ENCODE data around the gene LRRC8D. TPM values are rescaled to one million over a fixed set of nuclear protein-coding genes. Genes with fewer than 3 reads are reported as not detected.
A peak's percentile ranks its signal among the peaks of the same experiment; 100 is the strongest.

Gene LRRC8D
- total and polyA plus RNA-seq, 9 of the 15 experiments (the other 6 are each of a cell fraction or from before 2014, with no cell fraction given), result 3.4 to 53.9 (median 15.9) TPM

GRCh38 chr1:89918127-89918793, 97.4 kb downstream of the LRRC8D start:
- Histone ChIP-seq H3K4me1 (replicated peaks in 1 of 2; ENCODE audit: control insufficient read depth in 2 of 2, insufficient read depth in 2 of 2, low read length in 2 of 2) (peaks cover 5 to 19% of the 10 kb centered on the region in 2 experiments), H3K4me2 (ENCODE audit: insufficient read depth, low read length) (no peak overlapping the region), H3K9me1 (ENCODE audit: control insufficient read depth, insufficient read depth, low read length) (no peaks in the 10 kb centered on the region), H3K36me3 (ENCODE audit: control insufficient read depth, insufficient read depth, low read length) (no peaks in the 10 kb centered on the region; the same call in 2 of the 3 replicates), H3K9ac (ENCODE audit: insufficient read depth in 1 of 2, low read depth in 2 of 2, low read length in 2 of 2) (peak overlapping the region in 1 of 2 experiments; percentile 49; a peak in 1 of 4 replicates), H3K79me2 (ENCODE audit: control insufficient read depth, insufficient read depth, low read length) (peaks cover 42% of the 10 kb centered on the region), H3K4me3 (no peak overlapping the region), H2AFZ (ENCODE audit: low read depth, low read length) (no peak overlapping the region), H4K20me1 (replicated peaks; ENCODE audit: control insufficient read depth, insufficient read depth, low read length) (no peaks in the 10 kb centered on the region), H3K9me3 (replicated peaks; ENCODE audit: control insufficient read depth, insufficient read depth, low read depth, low read length) (peaks cover 1% of the 10 kb centered on the region; the same call in 1 of the 2 replicates), H3K27me3 (ENCODE audit: control insufficient read depth in 2 of 2, insufficient read depth in 2 of 2, low read length in 2 of 2) (no peaks in the 10 kb centered on the region), H3K27ac (ENCODE audit: extremely low read depth, low read depth, low read length) (no peak overlapping the region)
- CTCF ChIA-PET (ENCODE audit: low intra/inter-chr PET ratio), result no interaction called here
- WGBS (ENCODE audit: insufficient coverage, low coverage, missing lambda C conversion rate), result 68% methylated on average over 2 of the region's 2 CpGs
- intact Hi-C loops (cut with micrococcal nuclease) (no loop called here), in situ Hi-C loops (cut with MboI) (no loop called here)
- FAIRE-seq (no peak), DNase-seq (ENCODE audit: extremely low read depth in 1 of 4, low spot score in 3 of 4) (no peak), ATAC-seq (no peak; the same call in 2 of the 3 replicates)
- no peak for TF ChIP-seq RBFOX2 (IDR thresholded peaks at IDR 0.05; ENCODE audit: low read depth, low read length)
- no peak for TF ChIP-seq ZBTB33 (CRISPR knock-in tag; IDR thresholded peaks at IDR 0.05)
- TF ChIP-seq TAL1 (IDR thresholded peaks at IDR 0.05), result no peak
- TF ChIP-seq THRAP3 (IDR thresholded peaks at IDR 0.05; ENCODE audit: borderline replicate concordance), result no peak
- TF ChIP-seq CC2D1A (IDR thresholded peaks at IDR 0.05), result no peak
- no peak for TF ChIP-seq CREB3L1 (IDR thresholded peaks at IDR 0.05; ENCODE audit: borderline replicate concordance, low read depth)
- TF ChIP-seq NEUROD1 (IDR thresholded peaks at IDR 0.05; ENCODE audit: borderline replicate concordance, low read depth, low read length, partially characterized antibody), result no peak
- no peak for TF ChIP-seq SMARCE1 (IDR thresholded peaks at IDR 0.05)
- POLR2A ChIA-PET, result interaction anchor here (0.6 to 4.0 kb wide), 6 partner anchors 9 to 324 kb away, joined by 3 to 15 read pairs (median 4); no protein-coding TSS in a partner anchor
- BruUV-seq (replicated peaks), result no TSS peak
